Right cardiac atrium (tissue), 5 donors: ENCODE data around the gene GALNTL6. TPM values are rescaled to one million over a fixed set of nuclear protein-coding genes. Genes with fewer than 3 reads are reported as not detected.
"Not testable (repeated sequence)": the region's sequence is repeated elsewhere in the genome, so short reads cannot be mapped to it uniquely, and the experiment has no call there.

Source experiments
- ATAC-seq, 2 donors: fragments of 200-7000 bp; cut with Tn5 transposase; one replicate each; pipeline versions ENCODE4 v1.8.0 to v1.9.1; 2020; ENCODE audit warnings: moderate library complexity in 2 of 2, mild to moderate bottlenecking in 1 of 2
- DNase-seq, 3 donors: peaks; one replicate each; pipeline ENCODE4 v3.0.0-alpha.2; 2020
- H3K27ac ChIP-seq: one replicate; pipeline ENCODE4 v1.5.1; 2013; ENCODE audit warnings: mild to moderate bottlenecking, low read length, control low read depth, moderate library complexity
- H3K27me3 ChIP-seq: one replicate; pipeline ENCODE4 v1.6.1; 2013; ENCODE audit not compliant: control insufficient read depth, insufficient read depth
- H3K4me1 ChIP-seq: one replicate; pipeline ENCODE4 v1.6.1; 2013; ENCODE audit warnings: low read length; ENCODE audit not compliant: control insufficient read depth, insufficient read depth
- H3K4me3 ChIP-seq: one replicate; pipeline ENCODE4 v1.5.1; 2013; ENCODE audit warnings: low read length, control low read depth
- H3K9me3 ChIP-seq: one replicate; pipeline ENCODE4 v1.6.1; 2013; ENCODE audit warnings: low read length; ENCODE audit not compliant: control insufficient read depth
- WGBS: extraction: QIAGEN DNeasy Blood & Tissue Kit; methylation state at CpG from one replicate; pipeline ENCODE4 v1.1.7; 2013; 5-methylcytosine and 5-hydroxymethylcytosine counted together
- intact Hi-C, 4 donors: fragments of 100-400 bp; cut with DNase I; formaldehyde crosslinking; loops; one replicate each; pipeline versions ENCODE4 v1.11.0 to v1.14.0; 2022 to 2023
- polyA plus RNA-seq: library from polyadenylated mRNA; stranded (reverse); fragments of 200-250 nt; gene quantifications from one replicate; pipeline ENCODE4 v1.2.3, GENCODE V29; 2013
- total RNA-seq, 4 donors: library from RNA; stranded (reverse); fragmentation: NEBNext Ultra II Directional; extraction: Animal tissue kit (Norgen Biotek cat#: 25700); gene quantifications; one replicate each; pipeline ENCODE4 v1.2.1, GENCODE V29; 2021
- donor health status: healthy with polysubstance abuse.
- donor health status: DM: no; HTN: yes; CAD: no.
- donor health status: DM: no; HTN: no; CAD: no.
- donor health status: DM: no; HTN: yes; CAD: no; lungs with severe emphysema.
- donor health status: DM: yes; HTN: yes; CAD: no.

The GALNTL6 gene
- total and polyA plus RNA-seq, 5 donors, result not detected

DNA sequence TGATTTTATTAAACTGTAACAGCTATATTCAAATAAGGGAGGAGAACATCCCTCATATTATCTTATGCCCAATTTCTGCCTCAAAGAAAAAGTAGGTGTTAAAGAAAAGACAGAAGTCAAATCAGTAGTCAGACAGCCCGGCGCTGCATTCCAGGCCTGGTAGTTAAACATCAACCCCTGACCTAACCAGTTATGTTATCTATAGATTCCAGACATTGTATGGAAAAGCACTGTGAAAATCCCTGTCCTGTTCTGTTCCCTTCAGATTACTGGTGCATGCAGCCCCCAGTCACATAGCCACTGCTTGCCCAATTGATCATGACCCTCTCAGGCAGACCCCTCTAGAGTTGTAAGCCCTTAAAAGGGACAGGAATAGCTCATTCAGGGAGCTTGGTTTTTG, 1085.5 kb downstream of the GALNTL6 start:
- WGBS, result 77% methylated on average over 2 of the region's 2 CpGs
- ATAC-seq, result no peak

DNA sequence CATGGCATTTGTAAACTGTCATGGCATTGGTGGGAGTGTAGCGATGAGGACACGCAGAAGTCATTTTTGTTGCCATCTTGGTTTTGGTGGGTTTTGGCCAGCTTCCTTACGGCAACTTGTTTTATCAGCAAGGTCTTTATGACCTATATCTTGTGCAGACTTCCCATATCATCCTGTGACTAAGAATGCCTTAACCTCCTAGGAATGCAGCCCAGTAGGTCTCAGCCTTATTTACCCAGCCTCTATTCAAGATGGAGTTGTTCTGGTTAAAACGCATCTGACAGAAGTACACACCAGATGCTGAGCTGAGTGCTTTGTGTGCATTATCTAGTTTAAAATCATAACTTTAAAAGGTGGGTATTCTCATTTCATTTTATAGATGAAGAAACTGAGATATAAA, 1086.7 kb downstream of the GALNTL6 start:
- no peak for ATAC-seq
- Histone ChIP-seq H3K27ac (no peak overlapping the region), H3K4me3 (no peak overlapping the region), H3K4me1 (no peaks in the 10 kb centered on the region), H3K9me3 (no peaks in the 10 kb centered on the region), H3K27me3 (no peaks in the 10 kb centered on the region)
- DNase-seq, result no peak
- intact Hi-C loops, result no loop called here
- 84% methylated on average over 4 of the region's 4 CpGs for WGBS

More for the DNA sequence above, 1085.5 kb downstream of the GALNTL6 start:
- H3K27ac ChIP-seq, result no peak overlapping the region
- H3K9me3 ChIP-seq, result no peaks in the 10 kb centered on the region
- no peaks in the 10 kb centered on the region for H3K4me1 ChIP-seq
- H3K27me3 ChIP-seq, result no peaks in the 10 kb centered on the region
- no peak for DNase-seq
- no peak overlapping the region for H3K4me3 ChIP-seq
- intact Hi-C loops, result no loop called here

DNA sequence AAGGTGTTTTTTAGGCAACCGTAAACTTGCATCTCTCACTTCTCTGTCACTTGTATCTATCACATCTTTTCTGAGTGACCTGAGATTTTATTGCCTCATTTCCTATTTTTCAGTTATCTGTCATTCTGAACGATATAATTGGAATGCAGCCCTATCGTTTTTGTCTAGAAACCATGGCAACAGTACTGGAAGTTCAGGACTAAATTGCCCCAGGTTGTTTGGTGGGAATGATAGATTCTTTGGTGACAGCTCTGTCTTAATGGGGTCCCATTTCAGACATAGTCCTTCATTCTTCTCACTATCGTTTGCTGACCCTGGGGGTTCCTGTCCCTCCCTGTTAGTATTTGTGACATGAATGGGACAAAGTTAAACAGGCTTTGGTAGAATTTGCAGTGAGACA, 1087.7 kb downstream of the GALNTL6 start:
- WGBS, result 38% methylated on average over 4 of the region's 4 CpGs
- no peaks in the 10 kb centered on the region for H3K27me3 ChIP-seq
- no peaks in the 10 kb centered on the region for H3K9me3 ChIP-seq
- H3K4me1 ChIP-seq, result no peaks in the 10 kb centered on the region
- DNase-seq (no peak), ATAC-seq (no peak)
- H3K4me3 ChIP-seq, result no peak overlapping the region
- H3K27ac ChIP-seq, result no peak overlapping the region
- intact Hi-C loops, result no loop called here

DNA sequence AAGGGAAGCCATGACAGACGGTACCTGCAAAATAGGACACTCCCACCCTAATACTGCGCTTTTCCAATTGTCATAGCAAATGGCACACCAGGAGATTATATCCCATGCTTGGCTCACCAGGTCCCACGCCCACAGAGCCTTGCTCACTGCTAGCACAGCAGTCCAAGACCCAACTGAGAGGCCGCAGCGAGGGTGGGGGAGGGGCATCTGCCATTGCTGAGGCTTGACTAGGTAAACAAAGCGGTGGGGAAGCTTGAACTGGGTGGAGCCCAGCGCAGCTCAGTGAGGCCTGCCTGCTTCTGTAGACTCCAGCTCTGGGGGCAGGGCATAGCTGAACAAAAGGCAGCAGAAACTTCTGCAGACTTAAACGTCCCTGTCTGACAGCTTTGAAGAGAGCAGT, 1099.3 kb downstream of the GALNTL6 start:
- H3K9me3 ChIP-seq, ATAC-seq, H3K4me1 ChIP-seq, DNase-seq, H3K4me3 ChIP-seq, intact Hi-C loops, H3K27ac ChIP-seq, H3K27me3 ChIP-seq: not testable (repeated sequence)
- 83% methylated on average over 8 of the region's 8 CpGs for WGBS

DNA sequence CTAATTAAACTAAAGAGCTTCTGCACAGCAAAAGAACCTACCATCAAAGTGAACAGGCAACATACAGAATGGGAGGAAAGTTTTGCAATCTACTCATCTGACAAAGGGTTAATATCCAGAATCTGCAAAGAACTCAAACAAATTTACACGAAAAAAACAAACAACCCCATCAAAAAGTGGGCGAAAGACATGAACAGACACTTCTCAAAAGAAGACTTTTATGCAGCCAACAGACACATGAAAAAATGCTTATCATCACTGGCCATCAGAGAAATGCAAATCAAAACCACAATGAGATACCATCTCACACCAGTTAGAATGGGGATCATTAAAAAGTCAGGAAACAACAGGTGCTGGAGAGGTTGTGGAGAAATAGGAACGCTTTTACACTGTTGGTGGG, 1104.2 kb downstream of the GALNTL6 start:
- H3K9me3 ChIP-seq, H3K27me3 ChIP-seq, intact Hi-C loops, DNase-seq, ATAC-seq, H3K27ac ChIP-seq, H3K4me3 ChIP-seq, H3K4me1 ChIP-seq: not testable (repeated sequence)
- 78% methylated on average over 3 of the region's 3 CpGs for WGBS

DNA sequence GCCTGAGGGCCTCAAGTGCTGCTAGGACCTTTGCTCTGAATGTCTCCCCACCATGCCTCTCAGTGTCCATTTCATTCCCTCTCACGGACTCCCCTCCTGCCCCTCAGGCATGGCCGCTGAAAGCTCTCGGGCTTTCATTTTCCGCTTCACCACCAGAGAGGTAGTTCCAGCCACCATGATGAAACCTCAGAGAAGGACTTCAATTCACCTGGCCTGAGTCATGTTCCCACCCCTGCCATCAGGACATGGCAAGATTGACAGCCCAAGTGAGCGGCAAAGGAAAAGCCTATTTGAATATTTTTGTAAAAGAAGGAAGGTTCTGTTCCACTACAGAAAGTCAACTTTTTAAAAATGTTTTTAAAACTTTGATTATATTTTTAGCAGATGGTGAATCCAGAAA, 1106.1 kb downstream of the GALNTL6 start:
- ATAC-seq (no peak), DNase-seq (peak in 1 of 3 donors; percentile 22)
- Histone ChIP-seq H3K4me3 (no peak overlapping the region), H3K4me1 (no peaks in the 10 kb centered on the region), H3K27me3 (no peaks in the 10 kb centered on the region), H3K9me3 (no peaks in the 10 kb centered on the region), H3K27ac (no peak overlapping the region)
- intact Hi-C loops, result no loop called here
- WGBS, result 93% methylated on average over 5 of the region's 5 CpGs

DNA sequence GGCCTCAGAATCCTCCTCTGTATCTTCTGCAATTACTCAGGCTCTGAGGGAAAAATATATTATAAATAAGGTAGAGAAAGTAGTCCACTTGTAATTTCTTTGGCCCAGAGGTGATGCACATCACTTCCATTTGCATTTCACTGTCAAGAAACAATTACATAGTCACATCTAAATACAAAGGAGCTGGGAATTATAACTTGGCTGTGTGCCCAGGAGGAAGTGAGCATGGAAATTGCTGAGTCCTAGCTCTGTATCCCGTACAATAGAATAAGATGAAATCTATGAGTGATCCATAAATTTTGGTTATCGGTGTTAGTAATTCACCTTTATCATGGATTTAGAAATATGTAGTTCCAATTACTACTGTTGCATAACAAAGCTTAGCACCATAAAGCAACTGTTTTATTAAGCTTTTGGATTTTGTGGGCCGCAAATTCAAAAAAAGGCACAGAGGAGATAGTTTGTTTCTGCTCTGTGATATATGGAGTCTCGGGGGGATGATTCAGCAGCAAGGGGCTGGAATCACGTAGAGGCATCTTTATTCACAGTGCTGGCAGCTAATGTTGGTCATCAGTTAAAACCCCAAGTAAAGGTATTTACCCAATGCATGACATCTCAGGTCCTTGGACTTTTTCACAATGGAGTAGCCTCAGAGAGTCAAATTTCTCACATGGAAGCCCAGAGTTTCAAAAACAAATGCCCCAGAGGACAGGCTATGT, 1114.1 kb downstream of the GALNTL6 start:
- no peak overlapping the region for H3K27ac ChIP-seq
- 77% methylated on average over 5 of the region's 5 CpGs for WGBS
- intact Hi-C loops, result no loop called here

DNA sequence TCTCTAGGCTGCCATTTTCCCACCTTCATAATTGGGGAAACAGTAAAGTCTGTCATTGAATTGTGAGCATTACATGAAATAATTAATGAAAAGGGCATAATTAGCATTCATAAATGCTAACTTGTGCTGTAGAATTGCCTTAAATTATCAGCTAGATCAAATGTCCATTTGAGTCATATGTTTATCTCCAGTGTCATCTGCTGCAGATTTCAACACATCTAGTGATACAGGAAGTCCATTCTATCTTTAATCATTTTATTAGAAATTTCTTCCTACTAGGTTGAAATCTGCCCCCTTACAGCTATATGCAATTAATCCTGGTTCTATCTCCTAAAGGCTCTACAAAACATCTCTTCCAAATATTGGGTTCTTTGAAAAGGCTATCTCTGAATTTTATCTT, 1115.1 kb downstream of the GALNTL6 start:
- ATAC-seq, result no peak

More for the DNA sequence above, 1114.1 kb downstream of the GALNTL6 start:
- no peak for ATAC-seq
- Histone ChIP-seq H3K27me3 (no peaks in the 10 kb centered on the region), H3K4me1 (no peaks in the 10 kb centered on the region), H3K9me3 (no peaks in the 10 kb centered on the region), H3K4me3 (no peak overlapping the region)
- DNase-seq, result no peak

DNA sequence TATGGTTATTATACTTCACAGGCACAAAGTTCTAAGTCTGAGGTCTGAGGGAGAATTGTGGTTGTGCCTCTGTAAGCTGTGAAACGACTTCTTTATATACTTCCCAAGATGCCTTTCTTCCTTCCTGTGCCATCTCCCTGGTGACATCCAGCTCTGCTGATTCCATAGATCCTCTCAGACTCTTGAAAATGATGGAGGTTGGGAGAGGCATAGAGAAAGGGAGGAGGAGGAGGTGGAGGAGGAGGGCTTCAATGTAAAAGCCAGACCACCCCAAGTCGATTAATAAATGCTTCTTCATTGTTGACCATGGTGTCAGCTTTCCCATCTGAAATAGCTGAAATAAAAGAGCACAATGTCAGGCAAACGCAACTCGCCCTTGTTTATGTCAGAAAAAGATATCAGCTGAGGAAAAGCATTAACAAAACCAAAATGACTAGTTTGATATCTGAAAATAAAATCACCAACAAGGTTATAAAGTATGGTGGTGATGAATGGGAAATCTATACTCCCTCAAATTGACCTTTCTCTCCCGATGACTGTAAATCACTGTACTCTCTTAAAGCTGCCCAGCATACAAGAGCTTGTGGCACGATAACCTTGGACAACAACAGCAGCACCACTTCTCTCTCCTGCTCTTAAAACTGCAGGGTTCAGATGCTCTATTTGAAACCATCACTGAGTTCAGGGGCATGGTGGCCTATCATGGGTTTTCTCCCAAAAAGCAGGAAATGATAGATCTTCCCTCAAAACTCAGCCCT, 1125.0 kb downstream of the GALNTL6 start:
- Histone ChIP-seq H3K27ac (no peak overlapping the region), H3K4me1 (no peaks in the 10 kb centered on the region), H3K4me3 (no peak overlapping the region), H3K9me3 (no peaks in the 10 kb centered on the region), H3K27me3 (no peaks in the 10 kb centered on the region)
- no peak for ATAC-seq
- no peak for DNase-seq
- 69% methylated on average over 6 of the region's 6 CpGs for WGBS
- intact Hi-C loops, result no loop called here

More for the DNA sequence above, 1115.1 kb downstream of the GALNTL6 start:
- intact Hi-C loops, result no loop called here
- no peak for DNase-seq
- Histone ChIP-seq H3K4me3 (no peak overlapping the region), H3K4me1 (no peaks in the 10 kb centered on the region), H3K27me3 (no peaks in the 10 kb centered on the region), H3K27ac (no peak overlapping the region), H3K9me3 (no peaks in the 10 kb centered on the region)

DNA sequence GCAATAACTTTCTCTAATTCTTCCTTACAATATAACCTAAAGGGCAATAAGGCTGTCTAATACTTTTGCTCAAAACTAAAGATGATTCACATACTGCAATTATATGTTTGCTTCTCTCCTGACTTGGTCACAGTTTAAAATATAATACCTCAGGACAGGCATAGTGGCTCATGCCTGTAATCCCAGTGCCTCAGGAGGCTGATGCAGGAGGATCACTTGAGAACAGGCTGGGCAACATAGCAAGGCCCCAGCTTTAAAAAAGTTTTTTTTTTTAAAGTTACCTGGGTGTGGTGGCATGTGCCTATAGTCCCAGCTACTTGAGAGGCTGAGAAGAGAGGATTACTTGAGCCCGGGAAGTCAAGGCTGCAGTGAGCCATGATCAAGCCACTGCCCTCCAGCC, 1125.7 kb downstream of the GALNTL6 start:
- intact Hi-C loops, result no loop called here
- DNase-seq (no peak), ATAC-seq (no peak)
- no peaks in the 10 kb centered on the region for H3K9me3 ChIP-seq
- no peaks in the 10 kb centered on the region for H3K27me3 ChIP-seq
- H3K27ac ChIP-seq, result no peak overlapping the region
- no peak overlapping the region for H3K4me3 ChIP-seq
- H3K4me1 ChIP-seq, result no peaks in the 10 kb centered on the region
- WGBS, result 100% methylated on average over 1 of the region's 1 CpG

DNA sequence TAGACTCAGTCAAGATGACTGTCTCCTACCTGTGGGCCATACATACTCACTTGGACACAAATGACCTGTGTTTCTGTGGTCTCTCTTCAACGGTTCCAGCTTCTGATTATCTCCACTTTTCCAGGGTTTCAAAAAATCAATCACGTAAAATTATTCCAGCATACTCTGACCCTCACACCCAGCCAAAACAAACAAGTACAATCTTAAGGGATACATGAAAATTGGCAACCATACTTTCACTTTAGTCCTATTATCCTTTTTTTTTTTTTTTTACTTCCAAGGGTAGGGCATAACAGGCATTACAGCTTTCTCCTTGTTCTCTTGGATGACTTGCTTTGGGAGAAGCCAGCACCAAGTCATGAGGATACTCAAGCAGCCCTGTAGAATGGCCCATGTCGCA, 1129.6 kb downstream of the GALNTL6 start:
- DNase-seq, result no peak
- WGBS, result 46% methylated on average over 3 of the region's 3 CpGs
- intact Hi-C loops, result no loop called here

More for the DNA sequence above, 1129.6 kb downstream of the GALNTL6 start:
- Histone ChIP-seq H3K9me3 (no peaks in the 10 kb centered on the region), H3K27me3 (no peaks in the 10 kb centered on the region), H3K4me3 (no peak overlapping the region), H3K4me1 (no peaks in the 10 kb centered on the region), H3K27ac (no peak overlapping the region)
- ATAC-seq, result no peak
